Cardiac muscle cell (in vitro differentiated cells and primary cell): ENCODE data around the gene DLEC1. TPM values are rescaled to one million over a fixed set of nuclear protein-coding genes. Genes with fewer than 3 reads are reported as not detected.

ENCODE experiments used
- DNase-seq, 2 donors: peaks; one replicate each; pipeline versions ENCODE4 v3.0.0 to v3.0.0-alpha.2; 2010 to 2017; ENCODE audit warnings: low read depth in 1 of 2, low spot score in 1 of 2
- H3K27ac ChIP-seq: fragments of 200-600 bp; sonication (generic); 2 replicates; pipeline ENCODE4 v1.5.1; 2016
- H3K27me3 ChIP-seq: fragments of 200-600 bp; sonication (generic); 2 replicates; pipeline ENCODE4 v1.6.0; 2016; ENCODE audit warnings: control low read depth
- H3K36me3 ChIP-seq: fragments of 200-600 bp; sonication (generic); 2 replicates; pipeline ENCODE4 v1.5.1; 2016; ENCODE audit warnings: control low read depth
- H3K4me1 ChIP-seq: fragments of 200-600 bp; sonication (generic); 2 replicates; pipeline ENCODE4 v1.8.1; 2017; ENCODE audit warnings: low read depth, mild to moderate bottlenecking, mixed run types
- H3K4me3 ChIP-seq: fragments of 200-600 bp; sonication (generic); 2 replicates; pipeline ENCODE4 v1.5.1; 2016; ENCODE audit warnings: mild to moderate bottlenecking
- H3K9me3 ChIP-seq: fragments of 200-600 bp; sonication (generic); 2 replicates; pipeline ENCODE4 v1.5.1; 2017; ENCODE audit warnings: low read depth, mild to moderate bottlenecking, control low read depth
- CTCF ChIP-seq: IDR thresholded peaks from 2 replicates; pipeline ENCODE4 v1.5.1; 2012; ENCODE audit warnings: low read depth, mild to moderate bottlenecking, low read length
- polyA plus RNA-seq: library from polyadenylated mRNA; unstranded; fragments of >200 nt; fragmentation: Nextera tagmentation; extraction: Ambion mirVana; gene quantifications from 2 replicates; pipeline ENCODE4 v1.2.1, GENCODE V29; 2016
- total RNA-seq: library from RNA; depleted of rRNA; stranded (reverse); fragments of >200 nt; gene quantifications from 2 replicates; pipeline ENCODE4 v1.2.3, GENCODE V29; 2016

The DLEC1 gene
- total and polyA plus RNA-seq, 2 experiments from 2014 or later: 0.15 TPM; not detected in 1

GRCh38 chr3:38002940-38003339 lies 36.1 kb upstream of the DLEC1 start:
- Histone ChIP-seq H3K36me3 (no peaks in the 10 kb centered on the region), H3K9me3 (no peaks in the 10 kb centered on the region), H3K27ac (no peak overlapping the region), H3K4me1 (no peaks in the 10 kb centered on the region), H3K27me3 (no peaks in the 10 kb centered on the region), H3K4me3 (no peak overlapping the region)
- no peak for DNase-seq
- no peak for TF ChIP-seq CTCF

GRCh38 chr3:38003371-38003816 lies 35.6 kb upstream of the DLEC1 start:
- Histone ChIP-seq H3K27me3 (no peaks in the 10 kb centered on the region), H3K27ac (no peak overlapping the region), H3K36me3 (no peaks in the 10 kb centered on the region), H3K4me3 (no peak overlapping the region), H3K4me1 (no peaks in the 10 kb centered on the region), H3K9me3 (no peaks in the 10 kb centered on the region)
- peak; percentile 86 for TF ChIP-seq CTCF
- peak; percentile 60 to 76 for DNase-seq

- Histone ChIP-seq H3K27ac (no peak overlapping the region), H3K9me3 (no peaks in the 10 kb centered on the region), H3K27me3 (no peaks in the 10 kb centered on the region), H3K4me3 (no peak overlapping the region), H3K36me3 (no peaks in the 10 kb centered on the region), H3K4me1 (no peaks in the 10 kb centered on the region)
- TF ChIP-seq CTCF: no peak
- DNase-seq: no peak
These were observed 35.1 kb upstream of the DLEC1 start for GRCh38 chr3:38003817-38004414.

- no peak overlapping the region for H3K27ac ChIP-seq
- no peaks in the 10 kb centered on the region for H3K27me3 ChIP-seq
- H3K4me3 ChIP-seq: no peak overlapping the region
- peak; percentile 81 for TF ChIP-seq CTCF
- no peaks in the 10 kb centered on the region for H3K36me3 ChIP-seq
- H3K9me3 ChIP-seq: no peaks in the 10 kb centered on the region
- no peaks in the 10 kb centered on the region for H3K4me1 ChIP-seq
- peak; percentile 74 to 77 for DNase-seq
These were observed 34.5 kb upstream of the DLEC1 start for GRCh38 chr3:38004415-38005075.

GRCh38 chr3:38005076-38006020 lies 33.7 kb upstream of the DLEC1 start:
- no peak for TF ChIP-seq CTCF
- no peaks in the 10 kb centered on the region for H3K9me3 ChIP-seq
- peak in 1 of 2 donors; percentile 82 for DNase-seq
- no peak overlapping the region for H3K4me3 ChIP-seq
- no peaks in the 10 kb centered on the region for H3K27me3 ChIP-seq
- no peaks in the 10 kb centered on the region for H3K36me3 ChIP-seq
- H3K4me1 ChIP-seq: no peaks in the 10 kb centered on the region
- H3K27ac ChIP-seq: no peak overlapping the region
